Neural cell (in vitro differentiated cells): Measurements from ENCODE around the gene CHRNB4. TPM values are rescaled to one million over a fixed set of nuclear protein-coding genes. Genes with fewer than 3 reads are reported as not detected.

Source experiments
- H2AFZ ChIP-seq: fragments of 200-600, 300-800 bp; sonication (generic), shearing (Covaris generic); 2 replicates; pipeline ENCODE4 v1.6.0; 2014; ENCODE audit warnings: low read depth, mild to moderate bottlenecking, antibody characterized with exemption, low read length, moderate library complexity
- H3F3A ChIP-seq: fragments of 200-600 bp; shearing (Covaris generic); 2 replicates; pipeline ENCODE4 v1.6.1; 2016; ENCODE audit warnings: mild to moderate bottlenecking, moderate library complexity, mixed read lengths, antibody characterized with exemption, low read length; ENCODE audit not compliant: insufficient read depth, poor library complexity, severe bottlenecking
- H3K27ac ChIP-seq: fragments of 200-600, 300-800 bp; sonication (generic), shearing (Covaris generic); 2 replicates; pipeline ENCODE4 v1.5.1; 2014; ENCODE audit warnings: mild to moderate bottlenecking, low read length, moderate library complexity
- H3K27me3 ChIP-seq: fragments of 300-800, 200-600 bp; sonication (generic), shearing (Covaris generic); 2 replicates; pipeline ENCODE4 v1.6.0; 2014; ENCODE audit warnings: mild to moderate bottlenecking, low read depth, low read length, moderate library complexity; ENCODE audit not compliant: insufficient read depth
- H3K36me3 ChIP-seq: fragments of 300-800, 200-600 bp; sonication (generic), shearing (Covaris generic); 2 replicates; pipeline ENCODE4 v1.5.1; 2014; ENCODE audit warnings: mild to moderate bottlenecking, antibody characterized with exemption, low read length, moderate library complexity; ENCODE audit not compliant: insufficient read depth
- H3K4me2 ChIP-seq: fragments of 300-800, 200-600 bp; sonication (generic), shearing (Covaris generic); 2 replicates; pipeline ENCODE4 v1.6.0; 2014; ENCODE audit warnings: mild to moderate bottlenecking, low read length
- H3K4me3 ChIP-seq: fragments of 300-800, 200-600 bp; sonication (generic), shearing (Covaris generic); 2 replicates; pipeline ENCODE4 v1.5.1; 2014; ENCODE audit warnings: mild to moderate bottlenecking, low read length, moderate library complexity
- H3K79me2 ChIP-seq: fragments of 200-600 bp; shearing (Covaris generic); replicated peaks from 2 replicates; pipeline ENCODE4 v1.6.0; 2014; ENCODE audit warnings: mild to moderate bottlenecking, low read length, moderate library complexity; ENCODE audit not compliant: insufficient read depth
- H3K9ac ChIP-seq: fragments of 300-800, 200-600 bp; sonication (generic), shearing (Covaris generic); 2 replicates; pipeline ENCODE4 v1.6.1; 2016; ENCODE audit warnings: mild to moderate bottlenecking, low read length, mixed read lengths
- H3K9me2 ChIP-seq: fragments of 200-600 bp; shearing (Covaris generic); 2 replicates; pipeline ENCODE4 v1.6.1; 2016; ENCODE audit warnings: mild to moderate bottlenecking, low read length, mixed read lengths; ENCODE audit not compliant: insufficient read depth
- H3K9me3 ChIP-seq: fragments of 200-600, 300-800 bp; sonication (generic), shearing (Covaris generic); 2 replicates; pipeline ENCODE4 v1.6.1; 2016; ENCODE audit warnings: mild to moderate bottlenecking, mixed run types, low read length, moderate library complexity, mixed read lengths
- H4K20me1 ChIP-seq: fragments of 200-600 bp; shearing (Covaris generic); 2 replicates; pipeline ENCODE4 v1.6.1; 2016; ENCODE audit warnings: mild to moderate bottlenecking, mixed run types; ENCODE audit not compliant: insufficient read depth
- EP300 ChIP-seq: fragments of 450-650 bp; conservative IDR thresholded peaks from 2 replicates; pipeline ENCODE4 v1.6.1; 2014; ENCODE audit warnings: antibody characterized with exemption, mild to moderate bottlenecking, moderate library complexity; ENCODE audit not compliant: poor library complexity, severe bottlenecking
- EZH2 ChIP-seq: fragments of 200-600, 300-800 bp; shearing (Covaris generic), sonication (generic); IDR thresholded peaks from 2 replicates; pipeline ENCODE4 v1.6.1; 2014; ENCODE audit warnings: antibody characterized with exemption, low read length, borderline replicate concordance, mild to moderate bottlenecking; ENCODE audit not compliant: insufficient read depth, poor library complexity, severe bottlenecking
- MXI1 ChIP-seq: fragments of 450-650 bp; conservative IDR thresholded peaks from 2 replicates; pipeline ENCODE4 v1.6.1; 2014; ENCODE audit warnings: antibody characterized with exemption, mild to moderate bottlenecking; ENCODE audit not compliant: poor library complexity, severe bottlenecking
- POLR2AphosphoS5 ChIP-seq: IDR thresholded peaks from 2 replicates; pipeline ENCODE4 v1.6.1; 2012
- RAD21 ChIP-seq: fragments of 450-650 bp; conservative IDR thresholded peaks from 2 replicates; pipeline ENCODE4 v1.6.1; 2014; ENCODE audit warnings: antibody characterized with exemption, mild to moderate bottlenecking, moderate library complexity
- SMC3 ChIP-seq: fragments of 450-650 bp; conservative IDR thresholded peaks from 2 replicates; pipeline ENCODE4 v1.6.1; 2014; ENCODE audit warnings: antibody characterized with exemption, mild to moderate bottlenecking, moderate library complexity; ENCODE audit not compliant: poor library complexity
- TAF1 ChIP-seq: IDR thresholded peaks from 2 replicates; pipeline ENCODE4 v1.6.1; 2012; ENCODE audit warnings: low read depth
- polyA plus RNA-seq: library from polyadenylated mRNA; depleted of rRNA; stranded (reverse); fragments of >200 nt; gene quantifications from 2 replicates; pipeline ENCODE4 v1.2.3, GENCODE V29; 2014
- TF ChIP-seq, protein P1 (sequence below): IDR thresholded peaks from 2 replicates; pipeline ENCODE4 v1.6.1; 2012; ENCODE audit warnings: borderline replicate concordance
- TF ChIP-seq, protein P2 (sequence below): fragments of 450-650 bp; IDR thresholded peaks from 2 replicates; pipeline ENCODE4 v1.5.1; 2014; ENCODE audit warnings: antibody characterized with exemption, mild to moderate bottlenecking, moderate library complexity; ENCODE audit not compliant: poor library complexity, severe bottlenecking

CHRNB4 gene
- polyA plus RNA-seq, 1 donor from 2014 or later, result not detected

- TF ChIP-seq RAD21 (no peak), TAF1 (no peak), MXI1 (no peak), EP300 (no peak), EZH2 (no peak), SMC3 (no peak), POLR2AphosphoS5 (no peak)
- TF ChIP-seq, protein P1, sequence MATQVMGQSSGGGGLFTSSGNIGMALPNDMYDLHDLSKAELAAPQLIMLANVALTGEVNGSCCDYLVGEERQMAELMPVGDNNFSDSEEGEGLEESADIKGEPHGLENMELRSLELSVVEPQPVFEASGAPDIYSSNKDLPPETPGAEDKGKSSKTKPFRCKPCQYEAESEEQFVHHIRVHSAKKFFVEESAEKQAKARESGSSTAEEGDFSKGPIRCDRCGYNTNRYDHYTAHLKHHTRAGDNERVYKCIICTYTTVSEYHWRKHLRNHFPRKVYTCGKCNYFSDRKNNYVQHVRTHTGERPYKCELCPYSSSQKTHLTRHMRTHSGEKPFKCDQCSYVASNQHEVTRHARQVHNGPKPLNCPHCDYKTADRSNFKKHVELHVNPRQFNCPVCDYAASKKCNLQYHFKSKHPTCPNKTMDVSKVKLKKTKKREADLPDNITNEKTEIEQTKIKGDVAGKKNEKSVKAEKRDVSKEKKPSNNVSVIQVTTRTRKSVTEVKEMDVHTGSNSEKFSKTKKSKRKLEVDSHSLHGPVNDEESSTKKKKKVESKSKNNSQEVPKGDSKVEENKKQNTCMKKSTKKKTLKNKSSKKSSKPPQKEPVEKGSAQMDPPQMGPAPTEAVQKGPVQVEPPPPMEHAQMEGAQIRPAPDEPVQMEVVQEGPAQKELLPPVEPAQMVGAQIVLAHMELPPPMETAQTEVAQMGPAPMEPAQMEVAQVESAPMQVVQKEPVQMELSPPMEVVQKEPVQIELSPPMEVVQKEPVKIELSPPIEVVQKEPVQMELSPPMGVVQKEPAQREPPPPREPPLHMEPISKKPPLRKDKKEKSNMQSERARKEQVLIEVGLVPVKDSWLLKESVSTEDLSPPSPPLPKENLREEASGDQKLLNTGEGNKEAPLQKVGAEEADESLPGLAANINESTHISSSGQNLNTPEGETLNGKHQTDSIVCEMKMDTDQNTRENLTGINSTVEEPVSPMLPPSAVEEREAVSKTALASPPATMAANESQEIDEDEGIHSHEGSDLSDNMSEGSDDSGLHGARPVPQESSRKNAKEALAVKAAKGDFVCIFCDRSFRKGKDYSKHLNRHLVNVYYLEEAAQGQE, result no peak
- H3K9me2 ChIP-seq, result no peaks in the 10 kb centered on the region
- H3K27me3 ChIP-seq, result no peaks in the 10 kb centered on the region
- no peaks in the 10 kb centered on the region for H3K36me3 ChIP-seq
- H3K27ac ChIP-seq, result no peak overlapping the region
- H2AFZ ChIP-seq, result no peak overlapping the region
- H3K9ac ChIP-seq, result no peak overlapping the region
- H4K20me1 ChIP-seq, result no peaks in the 10 kb centered on the region
- no peaks in the 10 kb centered on the region for H3K79me2 ChIP-seq
- no peaks in the 10 kb centered on the region for H3K9me3 ChIP-seq
- H3K4me2 ChIP-seq, result no peak overlapping the region
- H3F3A ChIP-seq, result no peaks in the 10 kb centered on the region
- no peak overlapping the region for H3K4me3 ChIP-seq
Measured at GRCh38 chr15:78629031-78629715, 11.8 kb downstream of the CHRNB4 start.

DNA sequence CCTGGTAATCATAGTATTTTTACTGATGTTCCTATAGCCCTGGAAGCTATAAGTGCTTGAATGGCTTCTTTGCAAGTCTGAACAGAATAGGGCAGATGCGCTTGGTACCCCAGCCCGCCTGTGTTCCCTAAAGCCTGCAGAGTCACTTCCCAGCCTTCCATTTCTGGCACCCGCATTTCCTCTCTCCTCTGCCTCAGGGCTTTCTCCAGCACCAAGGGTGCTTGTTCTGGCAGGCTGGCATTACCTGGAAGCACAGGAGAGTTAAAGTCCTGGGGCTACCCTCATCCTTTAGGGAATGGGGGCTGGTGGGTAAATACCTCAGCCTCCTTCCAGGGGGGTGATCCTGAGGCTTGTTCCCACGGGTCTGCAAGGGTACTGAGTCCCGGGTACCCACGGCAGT is 12.8 kb downstream of the CHRNB4 start:
- no peak overlapping the region for H3K4me2 ChIP-seq
- no peak overlapping the region for H3K9ac ChIP-seq
- no peak overlapping the region for H2AFZ ChIP-seq
- H3K9me2 ChIP-seq, result no peaks in the 10 kb centered on the region
- TF ChIP-seq RAD21 (no peak), SMC3 (no peak), MXI1 (no peak), EP300 (no peak), TAF1 (no peak), POLR2AphosphoS5 (no peak), EZH2 (no peak)
- TF ChIP-seq, protein P1, result no peak
- TF ChIP-seq, protein P2, sequence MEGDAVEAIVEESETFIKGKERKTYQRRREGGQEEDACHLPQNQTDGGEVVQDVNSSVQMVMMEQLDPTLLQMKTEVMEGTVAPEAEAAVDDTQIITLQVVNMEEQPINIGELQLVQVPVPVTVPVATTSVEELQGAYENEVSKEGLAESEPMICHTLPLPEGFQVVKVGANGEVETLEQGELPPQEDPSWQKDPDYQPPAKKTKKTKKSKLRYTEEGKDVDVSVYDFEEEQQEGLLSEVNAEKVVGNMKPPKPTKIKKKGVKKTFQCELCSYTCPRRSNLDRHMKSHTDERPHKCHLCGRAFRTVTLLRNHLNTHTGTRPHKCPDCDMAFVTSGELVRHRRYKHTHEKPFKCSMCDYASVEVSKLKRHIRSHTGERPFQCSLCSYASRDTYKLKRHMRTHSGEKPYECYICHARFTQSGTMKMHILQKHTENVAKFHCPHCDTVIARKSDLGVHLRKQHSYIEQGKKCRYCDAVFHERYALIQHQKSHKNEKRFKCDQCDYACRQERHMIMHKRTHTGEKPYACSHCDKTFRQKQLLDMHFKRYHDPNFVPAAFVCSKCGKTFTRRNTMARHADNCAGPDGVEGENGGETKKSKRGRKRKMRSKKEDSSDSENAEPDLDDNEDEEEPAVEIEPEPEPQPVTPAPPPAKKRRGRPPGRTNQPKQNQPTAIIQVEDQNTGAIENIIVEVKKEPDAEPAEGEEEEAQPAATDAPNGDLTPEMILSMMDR, result no peak
- H4K20me1 ChIP-seq, result no peaks in the 10 kb centered on the region
- H3F3A ChIP-seq, result no peaks in the 10 kb centered on the region
- H3K27me3 ChIP-seq, result no peaks in the 10 kb centered on the region
- no peaks in the 10 kb centered on the region for H3K79me2 ChIP-seq
- no peak overlapping the region for H3K27ac ChIP-seq
- H3K4me3 ChIP-seq, result no peak overlapping the region
- H3K9me3 ChIP-seq, result no peaks in the 10 kb centered on the region
- no peaks in the 10 kb centered on the region for H3K36me3 ChIP-seq
